Muscle layer of colon (tissue), 2 donors: ENCODE data around the gene MACROD1.

ENCODE experiments used
- H3K27ac ChIP-seq: one replicate; pipeline ENCODE4 v1.7.0; 2013; ENCODE audit warnings: low read depth, mild to moderate bottlenecking, low read length, moderate library complexity
- H3K27me3 ChIP-seq, 2 donors: one replicate each; pipeline ENCODE4 v1.7.0; 2013; ENCODE audit warnings: low read length in 2 of 2, mild to moderate bottlenecking in 2 of 2; ENCODE audit not compliant: insufficient read depth in 2 of 2, control insufficient read depth in 1 of 2
- H3K36me3 ChIP-seq: one replicate; pipeline ENCODE4 v1.7.0; 2013; ENCODE audit warnings: mild to moderate bottlenecking, low read length; ENCODE audit not compliant: insufficient read depth
- H3K4me1 ChIP-seq: one replicate; pipeline ENCODE4 v1.7.0; 2013; ENCODE audit warnings: mild to moderate bottlenecking, low read length; ENCODE audit not compliant: insufficient read depth
- H3K4me3 ChIP-seq, 2 donors: one replicate each; pipeline ENCODE4 v1.7.0; 2013; ENCODE audit warnings: low read length in 2 of 2, low read depth in 1 of 2, mild to moderate bottlenecking in 1 of 2, moderate library complexity in 1 of 2
- H3K9ac ChIP-seq: one replicate; pipeline ENCODE4 v1.7.0; 2013; ENCODE audit warnings: low read length
- H3K9me3 ChIP-seq: one replicate; pipeline ENCODE4 v1.7.0; 2013; ENCODE audit warnings: mild to moderate bottlenecking, low read length
- donor health status: abdominal sarcoma.
- donor health status: Adenocarcinoma of cecum.

The MACROD1 gene

DNA sequence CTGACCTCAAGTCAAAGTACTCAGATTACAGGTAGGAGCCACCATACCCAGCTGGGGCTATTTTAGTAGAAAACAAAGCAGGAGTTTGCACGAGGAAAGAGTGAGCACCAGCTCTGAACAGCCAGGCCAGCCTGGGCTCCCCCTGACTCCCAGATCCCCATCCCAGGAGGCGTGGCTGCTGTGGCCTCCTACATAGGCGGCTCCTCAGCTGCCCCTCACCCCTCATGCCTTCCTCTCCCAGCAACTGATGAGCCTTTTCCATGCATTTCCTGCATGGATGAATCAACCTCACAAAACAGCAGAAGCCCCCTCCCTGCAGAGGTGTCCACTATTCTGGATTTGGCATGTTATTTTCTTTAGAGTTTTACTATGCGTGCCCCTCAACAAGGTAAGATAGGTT lies 140.7 kb downstream of the MACROD1 start:
- H3K4me1 ChIP-seq, result no peaks in the 10 kb centered on the region
- no peaks in the 10 kb centered on the region for H3K9me3 ChIP-seq
- H3K36me3 ChIP-seq, result no peaks in the 10 kb centered on the region
- no peak overlapping the region for H3K9ac ChIP-seq
- H3K27me3 ChIP-seq, result peaks cover 0 to 12% of the 10 kb centered on the region in 2 donors
- no peak overlapping the region for H3K27ac ChIP-seq
- no peak overlapping the region for H3K4me3 ChIP-seq

DNA sequence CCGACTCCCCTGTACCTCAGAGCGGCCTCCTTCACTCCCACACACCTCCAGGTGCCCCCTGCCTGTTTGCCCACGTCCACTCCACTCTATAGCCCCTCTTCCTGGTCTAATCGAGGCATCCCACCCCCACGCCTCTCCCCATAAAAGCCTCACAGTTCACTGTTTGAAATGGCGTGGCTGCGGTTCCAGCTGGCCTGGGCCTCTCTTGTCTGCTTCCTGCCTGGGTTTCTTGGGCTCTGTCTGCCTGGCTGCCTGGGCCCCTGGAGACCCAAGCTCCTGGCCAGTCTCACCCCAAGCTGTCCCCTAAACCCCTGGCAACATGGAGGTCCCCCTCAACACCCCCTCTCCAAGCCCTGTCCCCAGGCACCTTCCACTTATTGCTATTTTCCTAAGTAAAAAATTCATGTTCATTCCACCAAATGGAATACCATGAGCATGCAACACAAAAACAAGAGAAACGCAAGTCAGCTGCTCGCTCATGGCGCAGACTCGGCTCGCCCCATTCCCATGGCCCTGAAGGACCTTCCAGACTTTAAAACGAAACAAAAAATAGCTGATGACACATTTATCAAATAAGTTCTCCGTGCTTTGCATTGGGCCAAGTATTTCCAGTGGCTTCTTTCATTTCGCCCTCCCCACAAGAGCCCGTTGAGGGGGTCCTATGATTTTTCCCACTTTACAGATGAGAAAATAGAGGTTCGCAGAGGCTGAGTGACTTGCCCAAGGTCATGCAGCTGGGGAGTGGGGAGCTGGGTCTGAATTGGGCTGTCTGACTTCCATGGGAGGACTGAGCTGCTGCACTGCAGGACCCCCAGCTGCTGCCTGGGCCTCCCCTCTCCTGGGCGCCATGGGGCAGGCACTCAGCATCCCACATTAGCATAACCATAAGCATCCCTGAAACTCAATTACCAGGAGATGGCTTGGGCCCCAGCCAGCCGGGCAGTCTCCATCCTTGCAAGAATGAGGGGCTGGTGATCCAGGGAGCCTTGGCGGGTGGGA lies 141.9 kb downstream of the MACROD1 start:
- no peak overlapping the region for H3K4me3 ChIP-seq
- peak overlapping the region; percentile 14 for H3K27ac ChIP-seq
- H3K4me1 ChIP-seq, result no peaks in the 10 kb centered on the region
- H3K36me3 ChIP-seq, result no peaks in the 10 kb centered on the region
- H3K9me3 ChIP-seq, result no peaks in the 10 kb centered on the region
- peaks cover 0 to 11% of the 10 kb centered on the region in 2 donors for H3K27me3 ChIP-seq
- no peak overlapping the region for H3K9ac ChIP-seq

DNA sequence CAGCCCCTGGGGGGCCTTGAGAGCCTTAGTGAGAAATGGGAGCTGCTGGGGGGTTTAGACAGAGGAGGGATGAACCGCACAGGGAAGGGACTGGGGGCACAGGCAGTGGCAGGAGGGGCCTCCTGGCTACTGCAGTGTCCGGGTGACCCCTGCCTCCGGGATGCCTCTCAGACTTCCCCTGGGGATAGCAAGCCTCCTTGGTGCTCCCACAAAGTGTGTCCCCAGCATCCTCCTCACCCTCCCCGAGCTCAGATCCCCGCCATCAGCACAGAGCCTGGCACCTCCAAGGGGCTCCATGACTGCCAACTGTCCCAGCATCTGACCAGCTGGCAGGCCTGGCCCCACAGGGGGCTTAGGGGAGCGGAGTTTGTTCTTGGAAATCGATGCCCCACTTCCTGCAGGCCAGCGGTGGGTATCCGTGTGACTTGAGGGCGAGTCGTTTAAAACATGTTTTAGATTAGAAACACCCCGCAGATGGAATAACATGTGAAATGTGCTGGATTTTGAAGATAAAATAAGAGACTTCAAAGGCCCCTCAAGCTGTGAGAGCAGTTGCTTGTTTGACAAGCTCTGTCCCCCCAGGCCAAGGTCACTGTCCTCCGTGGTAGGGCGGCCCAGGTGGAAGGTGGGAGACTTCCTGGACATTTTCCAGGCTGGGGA lies 143.7 kb downstream of the MACROD1 start:
- no peak overlapping the region for H3K27ac ChIP-seq
- no peaks in the 10 kb centered on the region for H3K27me3 ChIP-seq
- H3K4me1 ChIP-seq, result no peaks in the 10 kb centered on the region
- H3K36me3 ChIP-seq, result no peaks in the 10 kb centered on the region
- H3K9ac ChIP-seq, result no peak overlapping the region
- H3K9me3 ChIP-seq, result no peaks in the 10 kb centered on the region
- no peak overlapping the region for H3K4me3 ChIP-seq

DNA sequence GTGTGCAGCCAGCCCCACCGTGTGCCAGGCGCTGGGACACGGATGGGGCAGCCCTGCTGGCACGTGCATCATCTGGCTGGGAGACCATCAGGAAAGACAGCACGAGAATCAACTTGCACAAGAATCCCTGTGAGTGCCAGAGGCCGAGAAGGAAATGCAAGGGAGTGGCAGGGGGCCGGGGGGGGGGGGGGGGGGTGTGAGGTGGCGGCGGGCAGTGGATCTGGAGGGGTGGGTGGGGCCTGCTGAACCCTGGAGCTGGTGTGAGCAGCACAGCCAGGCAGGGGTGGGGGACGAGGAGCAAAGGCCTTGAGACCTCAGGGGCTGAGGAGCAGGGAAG lies 144.2 kb downstream of the MACROD1 start:
- Histone ChIP-seq H3K9me3 (no peaks in the 10 kb centered on the region), H3K27ac (no peak overlapping the region), H3K4me1 (no peaks in the 10 kb centered on the region), H3K36me3 (no peaks in the 10 kb centered on the region), H3K9ac (no peak overlapping the region), H3K27me3 (no peaks in the 10 kb centered on the region), H3K4me3 (no peak overlapping the region)

DNA sequence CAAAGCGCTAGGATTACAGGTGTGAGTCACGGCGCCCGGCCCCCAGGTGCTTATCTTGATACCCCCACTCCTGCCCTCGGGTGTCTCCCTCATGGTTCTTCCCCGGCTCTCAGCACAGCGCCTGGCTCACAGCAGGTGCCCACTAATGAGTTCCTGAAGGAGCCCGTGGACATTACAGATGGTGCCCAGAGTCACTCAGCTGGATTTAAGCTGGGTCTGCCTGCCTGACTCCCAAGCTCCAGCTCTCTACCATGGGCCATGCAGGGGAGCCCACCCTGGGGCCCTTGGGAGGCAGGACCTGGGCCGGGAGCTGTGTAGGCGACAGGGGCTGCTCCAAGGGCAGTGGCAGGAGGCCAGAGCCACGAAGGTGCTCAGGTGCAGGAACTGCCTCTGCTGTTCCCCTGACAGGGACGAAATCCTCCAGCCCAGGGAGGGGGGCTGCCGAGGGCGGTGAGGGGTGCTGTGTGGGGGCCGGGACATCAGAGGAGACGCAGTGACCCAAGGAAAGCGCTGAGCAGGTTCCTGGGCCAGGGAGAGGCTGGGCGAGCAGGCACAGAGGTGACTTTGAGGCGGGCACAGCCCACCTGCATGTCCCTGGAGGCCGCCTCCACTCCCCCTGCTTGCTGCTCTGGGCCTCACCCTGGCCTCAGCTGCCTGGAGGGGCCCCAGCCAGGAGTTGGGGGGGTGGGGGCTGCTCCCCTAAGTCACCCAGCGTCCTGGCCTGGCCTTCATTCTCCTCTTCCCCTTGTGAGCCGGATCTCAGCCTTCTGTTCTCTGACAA lies 144.7 kb downstream of the MACROD1 start:
- Histone ChIP-seq H3K4me1 (no peaks in the 10 kb centered on the region), H3K9ac (no peak overlapping the region), H3K4me3 (no peak overlapping the region), H3K9me3 (no peaks in the 10 kb centered on the region), H3K27me3 (no peaks in the 10 kb centered on the region), H3K36me3 (no peaks in the 10 kb centered on the region), H3K27ac (no peak overlapping the region)

DNA sequence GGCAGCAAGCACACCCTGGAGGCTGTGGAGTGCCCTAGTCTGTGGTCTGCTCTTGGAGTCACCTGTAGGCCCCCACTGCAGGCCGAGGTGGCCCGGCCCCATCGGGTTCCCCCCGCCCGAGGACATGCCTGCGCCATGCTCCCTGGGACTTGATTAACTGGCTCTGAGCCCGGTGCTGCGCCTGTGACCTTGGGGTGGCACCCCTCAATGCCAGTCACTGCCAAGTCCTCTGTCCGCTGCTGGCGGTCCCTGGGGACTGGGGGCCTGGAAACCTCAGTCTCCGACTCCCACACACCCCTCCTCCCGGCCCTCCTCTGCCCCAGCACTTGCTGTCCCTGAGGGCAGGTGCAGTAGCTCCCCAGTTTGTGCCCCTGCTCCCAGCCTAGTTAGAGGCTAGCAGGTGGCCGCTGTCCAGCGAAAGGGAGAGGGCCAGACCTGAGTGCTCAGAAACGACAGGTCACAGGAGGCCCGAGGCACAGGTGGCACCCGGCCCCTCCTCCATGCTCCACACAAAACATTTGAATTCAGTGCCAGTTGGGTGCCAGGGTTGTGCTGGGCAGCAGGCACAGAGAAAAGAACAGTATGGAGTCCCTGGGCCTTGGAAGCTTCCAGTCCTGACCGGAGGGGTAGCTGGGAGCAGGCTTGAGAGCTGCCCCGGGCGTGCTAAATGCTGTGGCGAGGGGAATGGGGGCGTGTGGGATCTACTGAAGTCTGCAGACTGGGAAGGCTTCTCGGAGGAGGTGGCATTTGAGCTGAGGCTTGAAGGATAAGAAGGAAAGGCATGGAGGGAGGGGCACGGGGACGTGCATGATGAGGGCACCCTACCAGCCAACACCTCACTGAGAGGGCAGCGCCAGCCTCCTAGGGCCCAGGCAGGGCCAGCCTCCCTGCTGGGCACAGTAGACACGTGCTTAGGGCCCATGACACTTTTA lies 146.5 kb downstream of the MACROD1 start:
- no peak overlapping the region for H3K4me3 ChIP-seq
- H3K4me1 ChIP-seq, result no peaks in the 10 kb centered on the region
- H3K27me3 ChIP-seq, result no peaks in the 10 kb centered on the region
- H3K36me3 ChIP-seq, result no peaks in the 10 kb centered on the region
- H3K27ac ChIP-seq, result no peak overlapping the region
- no peaks in the 10 kb centered on the region for H3K9me3 ChIP-seq
- H3K9ac ChIP-seq, result no peak overlapping the region

DNA sequence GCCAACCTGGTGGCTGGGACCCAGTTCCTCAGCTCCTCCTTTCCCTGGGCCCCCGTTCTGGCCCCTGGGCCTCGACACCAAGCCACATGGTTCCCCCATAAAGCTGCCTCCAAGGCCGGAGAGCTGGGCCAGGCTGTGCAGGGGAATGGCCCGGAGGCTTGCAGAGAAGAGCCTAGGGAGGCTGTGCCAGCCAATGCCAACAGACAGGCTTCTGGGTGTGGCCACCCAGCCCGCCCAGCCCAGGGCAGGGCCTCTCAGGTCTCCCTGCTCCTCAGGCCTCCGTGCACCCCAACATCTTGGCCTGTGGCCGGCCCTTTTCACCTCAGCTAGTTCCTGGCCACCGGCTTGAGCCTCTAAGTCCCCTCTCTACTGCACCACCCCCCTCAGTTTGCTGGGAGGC lies 147.6 kb downstream of the MACROD1 start:
- Histone ChIP-seq H3K27me3 (no peaks in the 10 kb centered on the region), H3K9ac (no peak overlapping the region), H3K4me3 (no peak overlapping the region), H3K4me1 (no peaks in the 10 kb centered on the region), H3K27ac (no peak overlapping the region), H3K9me3 (no peaks in the 10 kb centered on the region), H3K36me3 (no peaks in the 10 kb centered on the region)

DNA sequence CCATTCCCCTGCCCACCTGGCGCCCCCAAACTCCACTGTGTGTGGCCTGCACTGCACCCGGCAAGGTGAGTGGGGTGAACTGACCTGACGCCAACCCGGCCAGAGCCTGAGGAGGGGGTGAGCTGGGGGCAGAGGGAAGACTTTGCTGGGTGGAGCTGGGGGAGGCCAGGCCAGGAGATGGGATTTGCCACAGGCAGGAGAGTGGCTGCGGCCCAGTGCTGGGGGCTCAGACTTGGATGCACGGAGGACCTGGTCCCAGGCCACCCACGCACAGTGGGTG lies 148.0 kb downstream of the MACROD1 start:
- H3K9ac ChIP-seq, result no peak overlapping the region
- no peaks in the 10 kb centered on the region for H3K9me3 ChIP-seq
- H3K4me3 ChIP-seq, result no peak overlapping the region
- no peaks in the 10 kb centered on the region for H3K27me3 ChIP-seq
- H3K36me3 ChIP-seq, result no peaks in the 10 kb centered on the region
- no peaks in the 10 kb centered on the region for H3K4me1 ChIP-seq
- no peak overlapping the region for H3K27ac ChIP-seq

DNA sequence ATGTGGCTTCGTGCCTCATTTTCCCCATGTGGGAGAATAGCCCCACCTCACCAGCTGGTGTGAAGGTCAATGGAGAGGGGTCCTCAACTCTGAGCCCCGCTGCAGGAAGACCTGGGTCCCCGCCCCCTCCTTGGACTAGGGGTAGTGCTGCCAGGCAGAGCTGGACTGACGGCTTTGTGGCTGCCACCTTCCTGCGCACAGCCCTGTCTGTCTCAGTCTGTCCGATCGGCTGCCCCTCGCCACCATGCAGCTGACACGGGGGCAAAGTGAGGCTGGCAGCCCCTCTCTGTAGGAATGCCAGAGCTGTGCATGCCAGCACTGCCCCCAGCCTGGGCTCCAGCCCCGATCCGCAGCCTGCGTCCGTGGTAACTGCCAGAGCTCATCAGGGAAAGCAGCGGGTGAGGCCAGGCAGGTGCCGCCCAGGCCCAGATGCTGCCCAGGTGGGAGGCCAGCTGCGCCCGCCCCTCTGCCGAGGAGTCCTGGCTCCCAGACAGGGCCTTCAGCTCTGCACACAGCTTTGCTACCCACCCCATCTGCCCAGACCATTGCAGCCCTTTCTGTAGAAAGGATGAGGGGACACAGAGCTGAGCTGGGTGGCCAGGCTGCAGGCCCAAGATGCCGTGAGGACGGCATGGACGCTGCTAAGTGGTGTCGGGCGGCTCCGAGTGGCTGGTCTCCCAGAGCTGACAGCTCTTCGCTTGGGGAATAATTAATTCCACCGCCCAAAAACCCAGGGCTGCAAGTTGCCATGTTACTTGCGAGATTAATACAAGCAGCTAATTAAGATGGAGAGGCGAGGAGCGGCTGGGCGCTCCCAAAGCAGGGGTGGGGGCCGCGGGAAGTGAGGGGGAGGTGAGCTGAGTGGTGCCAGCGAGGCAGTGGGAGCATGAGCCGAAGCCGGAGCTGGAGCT lies 149.7 kb downstream of the MACROD1 start:
- no peaks in the 10 kb centered on the region for H3K9me3 ChIP-seq

DNA sequence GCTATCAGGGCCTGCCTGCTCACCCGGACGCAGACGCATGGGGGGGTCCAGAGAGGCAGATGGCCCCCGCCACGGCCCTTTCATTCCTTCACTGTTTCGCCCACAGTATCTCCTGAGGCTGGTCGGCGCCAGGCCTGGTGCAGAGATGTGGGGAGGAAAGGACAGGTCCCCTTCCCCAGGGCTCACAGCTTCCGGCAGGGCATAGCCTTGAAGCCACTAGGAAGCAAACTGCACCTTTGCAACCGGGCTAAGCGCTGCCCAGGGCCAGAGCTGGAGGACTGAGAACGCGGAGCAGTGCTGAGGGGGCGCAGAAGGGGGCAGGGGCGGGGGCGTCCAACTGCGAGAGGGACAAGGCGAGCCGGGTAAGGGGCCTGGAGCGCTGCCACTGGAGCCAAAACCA lies 150.4 kb downstream of the MACROD1 start:
- H3K36me3 ChIP-seq, result no peaks in the 10 kb centered on the region
- H3K9ac ChIP-seq, result no peak overlapping the region
- H3K4me3 ChIP-seq, result no peak overlapping the region
- H3K27me3 ChIP-seq, result no peaks in the 10 kb centered on the region
- no peak overlapping the region for H3K27ac ChIP-seq
- H3K4me1 ChIP-seq, result no peaks in the 10 kb centered on the region
- H3K9me3 ChIP-seq, result no peaks in the 10 kb centered on the region

More for the DNA sequence above, 149.7 kb downstream of the MACROD1 start:
- Histone ChIP-seq H3K4me1 (no peaks in the 10 kb centered on the region), H3K36me3 (no peaks in the 10 kb centered on the region), H3K27me3 (no peaks in the 10 kb centered on the region), H3K4me3 (no peak overlapping the region), H3K27ac (no peak overlapping the region), H3K9ac (no peak overlapping the region)
